HL-60 (cell line): ENCODE measurements around the gene ZNF274.
A peak's percentile ranks its signal among the peaks of the same experiment; 100 is the strongest.

Source experiments
- CTCF ChIP-seq: IDR thresholded peaks from one replicate; pipeline ENCODE4 v1.5.1; 2011; ENCODE audit warnings: low read length, control low read depth, inconsistent platforms; ENCODE audit not compliant: insufficient read depth
- POLR2AphosphoS5 ChIP-seq: IDR thresholded peaks from 2 replicates; pipeline ENCODE4 v1.6.1; 2012; ENCODE audit warnings: low read depth
- REST ChIP-seq: IDR thresholded peaks from 2 replicates; pipeline ENCODE4 v1.6.1; 2012; ENCODE audit warnings: low read depth; ENCODE audit not compliant: insufficient replicate concordance

GRCh38 chr19:58228585-58229254, 45.9 kb downstream of the ZNF274 start, which contains the start of gene ZNF544:
- TF ChIP-seq CTCF, result no peak
- peak; percentile 91 for TF ChIP-seq POLR2AphosphoS5
- peak; percentile 37 for TF ChIP-seq REST
